NCI-H345 treated with DMSO at 0.1 percent for 48 hours (cell line): ENCODE results near the gene EMID1.

Experiments
- DNase-seq: peaks from one replicate; lab custom pipeline; 2025; ENCODE audit not compliant: unreplicated experiment; lab: John Stamatoyannopoulos, UW

EMID1 gene

DNA sequence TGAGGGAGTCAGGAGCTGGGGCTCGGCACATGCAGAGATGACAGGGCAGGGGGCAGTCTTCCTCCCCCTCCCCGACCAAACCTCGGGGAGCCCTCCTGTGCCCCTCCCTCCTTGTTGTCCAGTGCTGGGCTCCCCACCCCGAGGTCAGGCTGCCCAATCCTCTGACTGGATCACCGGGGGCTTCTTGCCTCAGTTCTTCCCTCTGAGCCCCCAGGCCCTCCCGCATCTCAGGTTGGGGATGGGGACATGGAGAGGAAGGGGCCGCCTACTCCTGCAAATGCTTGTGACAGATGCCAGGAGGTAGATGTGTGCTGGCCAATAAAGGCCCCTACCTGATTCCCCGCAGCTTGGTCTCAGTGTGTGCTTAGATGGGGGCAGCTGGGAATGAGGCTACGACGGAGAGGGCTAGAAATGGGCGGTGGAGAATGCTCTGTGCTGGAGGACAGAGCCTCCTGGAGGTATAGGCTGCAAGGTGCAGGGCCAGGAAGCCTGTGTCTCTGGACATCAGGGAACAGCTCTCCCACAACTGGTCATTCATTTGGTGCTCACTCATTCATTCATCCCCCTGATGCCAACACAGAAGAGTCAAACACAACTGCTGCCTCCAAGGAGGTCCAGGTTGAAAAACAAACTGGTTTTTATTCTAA lies 53.7 kb downstream of the EMID1 start:
- no peak for DNase-seq

DNA sequence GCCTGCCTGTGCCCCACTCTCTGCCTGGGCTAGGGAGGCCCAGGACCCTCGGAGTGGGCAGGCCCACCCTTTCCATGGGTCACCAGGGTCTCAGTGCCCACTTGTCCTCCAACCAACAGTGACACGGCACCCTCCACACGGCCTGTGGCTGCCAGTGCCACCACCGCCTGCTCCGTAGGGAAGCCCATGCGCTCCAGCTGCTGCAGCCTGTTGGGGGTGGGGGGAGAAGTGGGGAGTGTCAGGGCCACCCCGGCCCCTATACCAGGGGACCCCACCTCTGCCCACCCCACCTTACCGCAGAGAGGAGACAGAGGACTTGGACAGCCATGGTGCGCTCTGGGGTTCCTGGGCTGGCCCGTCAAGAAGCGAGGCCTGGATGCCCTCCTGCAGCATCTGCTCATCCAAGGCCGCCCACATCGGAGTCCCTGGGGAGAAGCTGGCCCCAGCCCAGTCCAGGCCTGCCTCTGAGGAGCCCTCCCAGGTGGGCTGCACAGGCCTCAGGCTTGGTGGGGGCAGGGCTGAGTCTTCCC lies 54.4 kb downstream of the EMID1 start:
- no peak for DNase-seq

DNA sequence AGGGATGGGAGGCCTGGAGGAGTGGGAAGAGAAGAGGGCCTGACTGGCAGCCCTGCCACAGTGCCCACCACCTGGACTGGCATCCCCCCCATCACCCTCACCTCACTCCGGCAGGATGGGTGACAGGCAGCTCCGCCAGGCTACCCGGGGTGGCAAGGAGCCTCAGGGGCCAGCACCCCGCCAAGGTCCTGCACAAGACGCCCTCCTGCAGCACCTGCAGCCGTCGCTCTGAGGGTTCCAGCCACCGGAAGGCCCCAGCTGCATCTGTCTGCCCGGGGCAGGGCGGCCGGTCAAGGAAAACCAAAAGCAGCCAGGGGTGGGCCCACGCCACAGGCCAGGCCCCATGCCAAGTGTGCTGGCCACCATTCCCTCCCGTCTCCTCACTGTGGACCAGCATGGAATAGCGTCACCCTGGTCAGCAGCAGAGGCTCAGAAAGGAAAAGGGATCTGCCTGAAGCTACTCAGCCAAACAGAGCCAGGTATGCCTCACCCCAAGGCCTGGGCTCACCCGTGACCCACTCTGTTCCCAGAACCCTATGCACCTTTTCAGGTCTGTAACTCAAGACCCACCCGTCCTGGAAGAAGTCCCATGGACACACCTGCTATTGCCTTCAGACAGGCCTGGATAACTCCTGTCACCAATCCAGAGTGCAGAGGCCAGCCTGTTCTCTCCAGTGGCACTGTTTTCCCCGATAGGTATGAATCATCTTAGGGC lies 55.1 kb downstream of the EMID1 start:
- no peak for DNase-seq

DNA sequence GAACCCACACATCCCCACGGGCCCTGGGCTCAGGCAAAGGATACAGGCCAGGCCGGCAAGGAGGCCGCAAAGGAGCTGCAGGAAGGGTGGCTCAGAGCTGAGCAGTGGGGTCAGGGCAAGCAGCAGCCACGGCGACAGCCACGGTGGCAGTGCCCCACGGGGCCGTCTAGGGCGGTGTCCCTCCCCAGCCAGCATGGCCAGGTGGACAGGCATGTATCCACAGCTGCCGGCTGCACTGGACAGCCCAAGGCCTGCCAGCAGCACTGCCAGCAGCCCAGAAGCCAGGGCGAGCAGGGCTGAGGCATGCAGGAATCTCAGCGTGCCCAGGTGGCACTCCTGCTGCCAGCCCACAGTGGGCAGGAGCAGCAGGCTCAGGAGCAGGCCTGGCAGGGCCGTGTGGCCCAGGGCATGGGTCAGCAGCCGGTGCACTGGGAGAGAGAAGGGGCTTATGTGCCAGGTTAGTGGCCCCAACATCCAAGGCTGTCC lies 58.1 kb downstream of the EMID1 start:
- DNase-seq, result no peak

DNA sequence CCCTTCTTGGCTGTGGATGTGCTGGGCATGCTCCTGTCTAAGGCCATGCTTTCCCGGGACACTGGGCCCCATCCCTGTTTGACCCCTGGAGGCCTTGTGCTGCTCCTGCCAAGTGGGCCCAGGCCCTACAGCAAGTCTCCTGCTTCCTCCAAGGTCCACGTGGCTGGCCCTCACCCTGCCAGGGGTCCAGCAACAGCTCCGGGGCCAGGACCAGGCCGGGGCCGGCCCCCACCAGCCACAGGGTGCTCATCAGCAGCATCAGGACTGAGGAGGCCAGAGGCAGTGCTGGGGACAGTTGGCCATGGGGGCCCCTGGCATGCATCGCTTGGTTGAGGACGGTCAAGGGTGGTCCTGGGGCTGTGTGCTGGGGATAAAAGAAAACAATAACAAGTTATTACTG lies 59.6 kb downstream of the EMID1 start:
- DNase-seq, result no peak

DNA sequence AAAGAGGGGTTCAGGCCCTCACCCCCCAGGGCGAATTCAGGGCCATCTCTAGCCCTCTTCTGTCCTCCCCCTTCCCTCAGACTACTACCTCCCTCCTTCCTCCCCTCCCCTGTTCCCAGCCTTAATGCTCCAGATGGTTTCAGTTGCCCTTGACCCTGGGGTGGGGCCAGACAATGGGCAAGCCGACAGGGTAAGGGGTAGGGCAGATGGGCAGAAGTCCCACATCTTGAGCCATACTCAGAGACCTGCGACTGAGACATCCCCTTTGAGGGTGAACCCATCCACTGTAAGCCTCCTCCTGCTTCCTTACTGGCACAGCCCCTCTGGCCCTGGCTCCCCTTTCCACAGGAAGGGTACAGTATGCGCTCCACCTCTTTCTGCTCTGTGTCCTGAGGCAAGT lies 60.2 kb downstream of the EMID1 start:
- DNase-seq, result no peak

DNA sequence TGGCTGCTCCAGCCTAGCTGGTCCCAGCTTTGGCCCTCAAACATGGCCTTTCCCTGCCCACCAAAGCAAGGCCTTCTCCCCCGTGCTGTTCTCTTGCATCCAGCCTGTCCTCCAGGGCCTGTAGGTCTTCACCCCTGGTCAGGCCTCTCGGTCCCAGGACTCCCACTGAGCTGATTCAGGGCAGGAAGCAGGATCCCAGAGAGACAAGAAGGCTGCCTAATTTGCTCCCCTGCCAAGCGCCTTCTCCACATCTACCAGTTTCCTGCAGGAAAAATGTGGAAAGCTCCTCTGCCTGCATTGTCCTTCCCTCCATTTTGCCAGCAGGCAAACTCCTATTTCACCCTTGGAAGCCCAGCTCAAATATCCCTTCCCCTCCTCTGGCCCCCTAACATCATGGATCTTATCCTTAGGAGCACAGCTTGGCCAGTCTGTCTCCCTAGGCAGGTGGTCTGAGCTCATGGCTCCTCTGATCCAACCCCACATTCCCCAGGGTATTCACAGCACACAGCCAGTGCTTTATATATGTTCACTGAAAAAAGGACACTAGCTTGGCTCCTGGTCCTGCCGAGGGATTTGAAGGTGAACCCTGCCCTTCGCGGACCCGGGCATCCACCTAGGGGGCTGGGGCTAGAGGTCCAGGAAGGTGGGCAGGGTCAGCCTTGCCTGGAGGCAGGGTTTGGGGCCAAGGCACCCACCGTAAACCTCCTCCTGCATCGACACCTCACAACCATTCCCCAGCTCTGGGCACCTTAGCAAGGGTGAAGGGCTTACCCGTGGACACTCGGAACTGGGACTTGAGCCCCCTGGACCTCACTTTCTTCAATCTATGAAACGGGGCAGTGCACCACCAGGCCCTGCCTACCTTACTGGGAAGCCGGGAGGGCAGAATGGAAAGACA lies 61.1 kb downstream of the EMID1 start:
- no peak for DNase-seq

DNA sequence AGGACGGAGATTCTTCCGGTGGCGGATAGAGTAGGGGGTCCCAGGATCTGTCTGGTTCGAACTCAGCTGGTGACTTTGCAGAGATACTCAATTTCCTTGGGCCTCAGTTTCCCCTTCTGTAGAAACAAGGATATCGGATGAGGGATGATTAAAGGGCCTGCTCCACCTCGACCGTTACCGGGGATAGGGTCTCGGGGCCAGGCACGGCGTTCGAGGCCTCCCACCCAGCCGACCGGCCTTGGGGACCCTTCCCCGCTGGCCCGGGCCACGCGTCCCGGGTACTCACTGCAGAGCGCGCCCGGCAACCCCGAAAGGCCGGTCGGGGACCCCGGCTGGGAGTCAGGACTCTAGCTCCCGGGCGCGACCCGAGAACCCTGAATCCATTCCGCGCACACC lies 61.8 kb downstream of the EMID1 start:
- DNase-seq, result no peak

DNA sequence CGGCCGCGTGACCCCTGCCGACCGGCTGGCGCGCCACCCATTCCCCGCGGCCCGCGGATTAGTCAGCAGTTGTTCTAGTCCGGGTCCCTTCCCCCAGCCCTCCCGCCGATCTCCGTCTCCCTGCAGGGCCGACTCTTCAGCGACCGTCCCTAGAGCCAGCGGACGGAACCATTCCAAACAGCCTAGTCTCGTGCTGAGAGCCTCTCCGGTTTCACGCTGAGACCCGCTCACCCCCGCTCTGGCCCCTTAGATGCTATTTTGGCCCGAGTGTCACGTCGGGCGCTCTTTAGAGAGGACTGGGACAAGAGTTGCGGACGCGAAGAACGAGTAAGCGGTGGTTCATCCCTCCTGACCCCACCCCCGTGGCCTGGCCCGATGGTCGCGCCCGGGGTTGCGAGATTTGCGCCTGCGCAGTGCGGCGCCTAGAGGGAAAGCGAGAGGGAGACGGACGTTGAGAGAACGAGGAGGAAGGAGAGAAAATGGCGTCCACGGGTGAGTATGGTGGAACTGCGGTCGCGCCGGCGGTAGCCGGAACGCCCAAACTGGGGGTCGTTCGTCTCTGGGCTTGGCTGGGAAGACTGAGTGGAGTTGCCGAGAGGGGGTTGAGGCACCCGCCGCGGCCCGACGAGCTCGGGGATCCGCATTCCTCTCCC lies 62.3 kb downstream of the EMID1 start, which contains the start of the genes EWSR1 and RHBDD3:
Gene EWSR1, plus strand, starts transcription at position 411 of the 653 bp plus-strand sequence. Its CDS starts 69 bp downstream, at position 480.
Gene RHBDD3, minus strand, starts transcription at position 124 of the 653 bp plus-strand sequence. CDS start 2,355 bp downstream, outside the sequence.
- peak; percentile 74 for DNase-seq

DNA sequence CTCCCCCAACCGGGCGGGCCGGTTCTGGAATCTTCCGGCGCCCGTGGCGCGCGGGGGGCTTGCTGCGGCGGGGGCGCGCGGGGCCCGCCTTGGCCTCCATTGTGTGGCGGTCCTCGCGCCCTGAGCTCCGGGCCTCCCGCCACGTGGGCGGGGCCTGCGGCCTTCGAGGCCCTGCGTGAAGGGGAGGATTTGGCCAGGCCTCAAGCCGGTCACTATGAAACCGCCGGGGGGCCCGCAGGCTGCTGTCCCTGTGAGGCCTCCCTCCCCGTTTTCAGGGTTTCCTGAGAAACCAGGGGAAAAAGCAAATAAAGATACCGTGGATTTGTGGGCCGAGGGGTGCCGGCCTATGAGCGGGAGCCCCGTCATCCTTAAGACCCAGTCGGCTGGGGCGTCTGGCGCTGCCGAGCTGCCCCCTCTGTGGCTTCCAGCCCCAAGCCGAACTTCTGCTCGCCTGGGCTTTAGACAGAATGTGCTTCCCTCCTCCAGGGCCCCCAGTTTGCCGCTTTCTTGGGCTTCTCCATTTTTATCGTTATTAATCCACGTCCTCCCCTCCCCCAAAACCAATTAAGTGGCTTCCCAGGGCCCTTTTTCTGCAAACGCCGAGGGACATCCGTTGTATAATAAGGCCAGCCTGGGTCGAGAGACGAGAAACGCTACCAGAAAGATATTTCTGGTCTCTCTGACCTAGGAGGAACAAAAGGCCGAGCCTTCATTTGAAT lies 63.0 kb downstream of the EMID1 start:
- no peak for DNase-seq

DNA sequence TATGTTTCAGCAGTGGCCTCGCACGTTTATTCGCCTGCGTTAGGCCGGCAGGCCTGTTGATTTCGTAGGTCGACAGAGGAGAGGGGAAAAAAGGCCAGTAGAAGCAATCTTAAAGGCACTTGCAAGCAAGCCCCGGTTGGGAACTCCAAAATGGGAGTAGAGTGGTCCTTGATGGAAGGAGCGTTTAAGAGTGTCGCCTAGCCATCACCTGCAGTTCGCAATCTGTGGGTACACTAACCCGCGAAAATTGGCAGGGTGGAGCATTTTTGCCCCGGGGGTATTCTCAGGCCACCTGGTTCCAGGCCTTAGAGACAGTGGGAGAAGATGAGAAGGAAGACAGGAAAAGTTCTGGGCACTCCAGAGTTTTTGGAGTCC lies 63.5 kb downstream of the EMID1 start:
- DNase-seq, result no peak

DNA sequence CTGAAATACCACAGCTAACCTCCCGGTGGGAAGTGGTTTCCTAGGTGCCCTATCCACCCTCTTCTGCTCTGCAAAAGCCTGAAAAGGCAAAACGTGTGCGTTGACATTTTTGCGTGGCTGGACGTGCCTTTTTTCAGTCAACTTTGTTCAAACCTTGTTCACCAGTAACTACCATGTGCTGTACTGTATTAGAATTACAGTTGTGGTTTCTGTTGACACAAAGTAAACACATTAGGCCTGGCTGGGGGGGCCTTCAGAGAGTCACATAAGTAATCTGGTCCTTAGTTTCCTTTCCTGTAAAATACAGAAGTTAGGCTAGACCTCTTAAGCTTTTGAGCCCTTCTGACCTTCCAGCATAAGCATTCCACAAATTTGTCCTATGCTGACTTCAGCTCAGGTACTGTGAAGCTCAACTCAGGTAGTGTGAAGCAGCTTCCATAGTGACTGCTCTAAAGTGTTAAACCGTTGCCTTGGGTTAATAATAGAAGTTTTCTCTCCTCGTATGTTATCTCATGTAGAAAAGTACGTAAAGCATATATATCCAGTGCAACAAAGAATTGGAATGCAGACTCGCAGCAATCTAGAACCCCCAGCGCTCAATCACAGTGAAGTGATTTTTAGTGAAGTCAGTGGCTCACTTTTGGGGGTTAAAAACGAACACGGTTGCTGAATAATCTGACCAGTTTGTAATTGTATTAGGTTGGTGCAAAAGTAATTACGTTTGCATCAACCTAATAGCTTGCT lies 64.2 kb downstream of the EMID1 start:
- DNase-seq, result no peak

DNA sequence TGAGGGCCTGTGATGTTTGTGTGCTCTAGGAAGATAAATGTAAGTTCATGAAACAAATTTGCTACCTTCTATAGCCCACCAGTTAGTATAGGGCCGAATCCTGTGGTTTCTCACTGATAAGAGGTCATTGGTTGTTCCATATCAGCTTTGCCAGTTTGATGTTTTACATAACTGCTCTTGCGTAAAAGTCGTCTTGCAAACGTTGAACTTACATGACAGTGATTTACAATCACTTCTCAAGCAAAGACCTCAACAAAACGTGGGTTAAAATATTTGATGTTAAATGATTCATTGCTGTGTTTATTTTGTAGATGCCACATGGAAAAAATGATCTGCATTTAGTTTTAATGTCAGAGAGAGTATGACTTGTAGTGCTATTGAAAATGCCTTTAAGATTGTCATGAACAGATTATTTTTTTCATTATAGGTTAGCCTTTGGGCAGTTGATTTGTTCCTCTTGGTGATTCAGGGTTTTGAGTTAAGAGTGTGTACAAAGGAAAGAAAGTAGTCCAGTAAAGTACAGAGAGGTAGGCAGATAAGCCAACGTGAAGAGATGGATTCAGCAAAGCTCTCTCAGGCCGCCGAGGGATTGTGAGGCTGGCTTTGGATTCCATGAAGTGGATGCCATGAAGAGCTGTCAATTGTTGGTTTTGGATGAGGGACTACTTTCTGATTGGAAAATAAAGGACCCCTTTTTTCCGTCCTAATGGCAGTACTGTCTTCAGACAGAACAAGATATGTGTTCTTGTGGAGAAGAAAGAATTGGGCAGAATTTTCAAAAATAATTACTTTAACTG lies 65.0 kb downstream of the EMID1 start:
- no peak for DNase-seq

DNA sequence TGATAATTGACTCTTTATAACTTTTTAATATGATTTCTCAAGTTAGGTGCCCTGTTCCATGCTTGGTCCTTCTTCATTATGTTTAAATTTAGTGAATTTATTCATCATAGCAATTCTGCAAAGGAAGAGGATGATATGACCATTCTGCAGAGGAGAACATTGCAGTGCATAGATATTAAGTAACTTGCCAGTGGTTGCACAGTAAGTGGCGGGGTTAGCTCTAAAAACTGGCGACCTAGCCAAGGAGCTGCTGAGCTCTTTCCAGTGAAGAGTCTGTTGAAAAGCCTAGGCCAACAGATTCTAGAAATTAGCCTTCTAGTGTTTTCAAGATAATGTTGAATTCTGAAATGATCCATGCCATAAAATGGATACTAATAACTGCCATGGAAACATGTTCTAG lies 66.9 kb downstream of the EMID1 start:
- DNase-seq, result no peak

DNA sequence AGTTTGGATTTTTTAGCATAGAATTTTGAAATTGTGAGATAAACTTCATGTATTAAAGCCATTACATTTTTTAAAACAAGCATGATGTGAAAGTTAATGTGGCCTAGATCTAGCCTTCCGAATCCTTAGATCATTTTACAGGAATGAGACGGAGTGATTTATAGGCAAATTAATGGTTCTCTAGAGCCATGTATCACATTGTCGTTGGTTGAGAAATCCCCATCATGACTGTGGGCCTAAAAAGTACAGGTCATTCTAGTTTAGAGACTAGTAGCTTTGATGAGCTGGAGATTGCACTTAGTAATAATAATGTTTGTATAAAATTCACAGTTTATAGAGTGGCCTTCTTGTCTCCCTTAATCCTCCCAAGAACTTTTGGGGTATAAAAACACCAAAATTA lies 69.5 kb downstream of the EMID1 start:
- no peak for DNase-seq

DNA sequence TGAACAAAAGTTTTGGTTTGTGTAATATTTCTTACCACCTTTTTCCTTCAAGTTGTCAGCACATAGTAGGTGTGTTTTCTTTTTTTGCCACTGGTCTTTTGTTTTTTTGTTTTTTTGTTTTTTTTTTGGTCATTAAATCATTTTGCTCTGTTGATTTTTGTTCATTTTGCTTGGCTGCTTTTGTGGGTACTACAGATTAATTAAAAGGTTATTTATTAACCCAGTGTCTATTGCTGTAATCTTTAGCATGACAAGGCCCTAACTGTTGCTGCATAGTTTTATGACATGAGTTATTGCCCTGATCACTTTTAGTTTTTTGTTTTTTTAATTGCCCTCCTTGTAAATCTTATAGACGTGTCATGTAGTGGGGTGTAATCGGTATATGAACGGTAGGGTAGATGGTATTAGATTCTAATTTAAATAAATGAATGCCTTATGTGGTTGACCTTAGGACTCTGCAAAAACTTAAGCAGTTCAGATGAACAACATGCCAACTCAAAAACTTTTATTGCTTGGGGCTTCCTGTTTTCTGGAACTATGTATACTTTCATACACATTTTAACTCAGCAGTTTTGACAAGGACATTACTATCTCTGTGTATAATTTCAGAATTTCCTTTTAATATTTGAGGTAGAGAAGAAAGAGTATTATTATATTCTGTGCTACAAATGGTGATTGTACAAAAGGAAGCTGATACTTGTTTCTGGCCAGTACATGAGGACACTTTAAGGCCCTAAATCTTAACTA lies 70.3 kb downstream of the EMID1 start:
- no peak for DNase-seq

DNA sequence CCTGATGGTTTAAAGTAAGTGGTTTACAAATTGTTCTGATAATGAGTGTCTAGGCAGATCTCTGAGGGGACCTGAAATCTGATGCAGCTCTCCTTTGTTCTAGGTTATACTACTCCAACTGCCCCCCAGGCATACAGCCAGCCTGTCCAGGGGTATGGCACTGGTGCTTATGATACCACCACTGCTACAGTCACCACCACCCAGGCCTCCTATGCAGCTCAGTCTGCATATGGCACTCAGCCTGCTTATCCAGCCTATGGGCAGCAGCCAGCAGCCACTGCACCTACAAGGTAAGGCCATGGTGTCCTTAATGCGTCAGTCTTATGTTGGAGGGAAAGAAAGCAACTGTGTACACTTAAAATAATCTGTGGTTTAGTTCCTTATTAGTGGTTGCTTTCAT lies 72.2 kb downstream of the EMID1 start:
- DNase-seq, result no peak

DNA sequence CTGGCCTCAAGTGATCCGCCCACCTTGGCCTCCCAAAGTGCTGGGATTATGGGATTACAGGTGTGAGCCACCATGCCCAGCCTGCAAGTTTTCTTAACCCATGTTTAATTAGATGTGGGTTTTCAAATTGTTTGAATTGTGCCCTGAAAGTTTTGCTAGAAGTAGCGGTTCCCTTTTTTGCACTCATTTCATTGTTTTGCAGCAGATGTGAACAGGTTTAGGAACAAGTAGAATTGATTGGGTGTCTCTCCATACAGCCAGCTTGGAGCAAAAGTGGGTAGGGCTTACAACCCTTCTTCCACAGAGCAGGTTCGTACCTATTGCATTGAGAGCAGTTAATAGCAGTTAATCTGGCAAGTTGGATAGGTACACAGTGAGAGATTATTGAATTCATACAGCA lies 78.5 kb downstream of the EMID1 start:
- no peak for DNase-seq
